ENCODE measurements around the gene CDS2.

Gene CDS2

DNA sequence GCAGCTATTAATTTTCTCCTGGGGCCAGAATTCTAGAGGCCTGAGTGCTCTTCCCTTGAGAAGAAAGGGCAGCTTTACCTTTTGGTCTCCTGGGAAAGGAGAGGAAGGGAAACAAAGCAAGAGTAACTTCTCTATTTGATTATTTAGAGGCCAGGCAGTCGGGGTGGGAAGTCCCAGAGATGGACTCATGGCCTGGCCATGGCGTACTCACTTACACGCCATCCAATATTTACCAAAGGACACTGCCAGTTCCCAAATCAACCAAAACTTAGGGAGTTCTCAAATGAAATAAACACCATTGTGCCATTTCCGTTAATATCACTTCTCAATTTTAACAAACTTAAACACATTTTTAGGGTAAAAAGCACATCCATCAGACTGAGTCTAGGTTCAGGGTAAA, 76.6 kb downstream of the CDS2 start:
- no peak overlapping the region for H3K4me3 Mint-ChIP-seq
- peaks cover 13% of the 10 kb centered on the region for H3K4me1 Mint-ChIP-seq (ENCODE audit: low read depth)
- H3K36me3 Mint-ChIP-seq (ENCODE audit: low read depth), result peaks cover 24% of the 10 kb centered on the region
- H3K27ac Mint-ChIP-seq, result no peak overlapping the region
- intact Hi-C loops (cut with micrococcal nuclease), result no loop called here
- no peaks in the 10 kb centered on the region for H3K27me3 Mint-ChIP-seq
- no peaks in the 10 kb centered on the region for H3K9me3 Mint-ChIP-seq

DNA sequence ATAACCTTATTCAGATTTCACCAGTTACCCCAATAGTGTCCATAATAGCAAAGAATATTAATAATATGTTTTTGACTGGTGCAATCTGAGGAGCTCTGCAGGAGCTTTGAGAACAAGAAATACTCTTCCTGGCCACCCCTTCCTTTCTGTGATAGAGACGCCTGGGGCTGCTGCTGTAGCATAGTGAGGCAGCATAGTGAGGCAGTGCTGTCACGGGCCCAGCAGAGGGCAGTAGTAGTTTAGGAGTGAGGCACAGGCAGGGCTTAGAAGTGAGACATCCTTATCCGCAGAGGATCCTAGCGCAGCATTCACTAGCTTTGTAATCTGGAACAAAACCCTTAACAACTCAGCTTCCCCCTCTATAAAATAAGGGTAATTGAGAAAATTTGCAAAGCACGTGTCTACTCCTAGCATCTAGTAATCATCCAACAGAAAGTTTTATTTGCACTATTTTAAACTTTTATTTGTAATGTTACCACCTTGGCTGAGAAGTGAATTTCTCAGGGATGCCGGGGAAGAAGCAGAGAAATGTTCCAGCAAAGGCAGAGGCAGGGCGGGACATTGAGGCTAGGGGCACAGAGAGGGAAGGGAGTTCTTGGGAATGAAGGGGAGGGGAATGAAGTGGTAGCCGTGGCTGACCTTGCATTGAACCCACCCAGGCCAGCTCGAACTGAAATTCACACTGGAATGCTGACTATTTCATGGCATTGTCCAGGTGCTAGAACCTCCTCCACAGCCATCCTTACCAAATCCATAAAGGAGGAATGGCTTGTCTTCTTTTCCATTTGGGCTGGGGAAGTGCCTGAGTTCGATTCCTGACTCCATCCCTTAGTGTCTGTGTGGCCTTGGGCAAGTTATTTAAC, 78.8 kb downstream of the CDS2 start:
- Mint-ChIP-seq H3K36me3 (ENCODE audit: low read depth) (peaks cover 27% of the 10 kb centered on the region), H3K4me1 (ENCODE audit: low read depth) (peaks cover 13% of the 10 kb centered on the region), H3K4me3 (no peak overlapping the region), H3K9me3 (no peaks in the 10 kb centered on the region), H3K27me3 (no peaks in the 10 kb centered on the region), H3K27ac (no peak overlapping the region)
- intact Hi-C loops (cut with micrococcal nuclease), result loop anchor here (1.0 to 2.0 kb wide), 2 partner anchors 18 to 243 kb away; no protein-coding TSS in a partner anchor

DNA sequence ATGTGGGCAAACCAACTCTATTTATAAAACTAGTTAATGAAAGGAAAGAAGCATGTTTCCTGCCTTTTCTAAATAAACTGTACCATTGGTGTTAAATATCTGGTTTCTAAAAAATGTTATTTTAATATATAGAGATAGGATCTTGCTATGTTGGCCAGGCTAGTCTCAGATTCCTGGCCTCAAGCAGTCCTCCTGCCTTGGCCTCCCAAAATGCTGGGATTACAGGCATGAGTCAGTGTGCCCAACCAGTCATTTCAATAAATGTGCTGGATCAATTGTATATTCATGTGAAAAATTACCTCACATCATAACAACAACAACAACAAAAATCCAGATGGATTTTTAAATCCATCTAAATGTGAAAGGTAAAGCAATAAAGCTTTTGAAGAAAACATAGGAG, 80.3 kb downstream of the CDS2 start:
- Mint-ChIP-seq H3K4me1 (ENCODE audit: low read depth) (peaks cover 10% of the 10 kb centered on the region), H3K36me3 (ENCODE audit: low read depth) (peaks cover 28% of the 10 kb centered on the region), H3K4me3 (no peak overlapping the region), H3K27me3 (no peaks in the 10 kb centered on the region), H3K27ac (no peak overlapping the region), H3K9me3 (no peaks in the 10 kb centered on the region)
- intact Hi-C loops (cut with micrococcal nuclease), result no loop called here

DNA sequence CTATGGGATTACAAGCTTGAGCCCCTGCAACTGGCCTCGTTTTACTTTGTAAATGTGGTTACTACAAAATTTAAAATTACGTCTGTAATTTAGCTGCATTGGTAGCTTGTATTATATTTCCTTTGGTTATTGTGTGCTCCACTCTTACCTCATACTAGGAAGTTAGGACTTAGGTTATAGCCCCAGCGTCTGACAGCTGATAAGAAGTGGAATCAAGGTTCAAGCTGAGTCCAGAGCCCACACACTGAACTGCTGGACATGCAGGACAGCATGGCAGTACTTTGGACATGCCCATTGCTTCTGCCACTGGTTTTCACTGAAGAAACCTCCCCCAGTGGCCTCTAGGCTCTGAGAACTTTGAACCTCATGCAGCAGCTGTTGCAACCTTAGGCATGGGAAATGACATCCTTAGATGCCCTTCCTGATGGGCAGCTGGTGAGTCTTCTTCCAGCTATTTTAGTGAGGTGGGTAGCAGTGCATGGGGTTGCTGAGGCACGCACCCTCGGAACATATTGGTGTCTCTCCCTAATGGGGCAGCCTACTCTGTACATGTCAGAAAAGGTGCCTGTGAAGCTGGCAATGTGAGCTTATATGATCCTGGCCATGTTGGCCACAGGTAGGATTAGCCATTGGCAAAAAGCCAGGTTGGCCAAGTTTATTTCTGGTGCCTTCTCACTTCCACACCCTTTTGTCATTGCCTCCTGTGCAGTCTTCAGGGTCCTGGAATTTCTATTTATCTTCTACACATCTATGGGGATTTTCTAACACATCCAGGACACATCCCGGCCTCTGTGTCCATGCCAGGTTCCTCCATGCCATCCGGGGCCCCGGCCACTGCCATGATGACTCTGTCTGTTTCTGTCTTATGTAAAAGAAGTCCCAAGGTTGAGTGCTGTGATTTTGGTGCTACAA, 85.3 kb downstream of the CDS2 start:
- Mint-ChIP-seq H3K36me3 (ENCODE audit: low read depth) (peaks cover 24% of the 10 kb centered on the region), H3K9me3 (no peaks in the 10 kb centered on the region), H3K27me3 (no peaks in the 10 kb centered on the region), H3K4me3 (no peak overlapping the region), H3K4me1 (ENCODE audit: low read depth) (peaks cover 22% of the 10 kb centered on the region), H3K27ac (no peak overlapping the region)
- intact Hi-C loops (cut with micrococcal nuclease), result no loop called here

DNA sequence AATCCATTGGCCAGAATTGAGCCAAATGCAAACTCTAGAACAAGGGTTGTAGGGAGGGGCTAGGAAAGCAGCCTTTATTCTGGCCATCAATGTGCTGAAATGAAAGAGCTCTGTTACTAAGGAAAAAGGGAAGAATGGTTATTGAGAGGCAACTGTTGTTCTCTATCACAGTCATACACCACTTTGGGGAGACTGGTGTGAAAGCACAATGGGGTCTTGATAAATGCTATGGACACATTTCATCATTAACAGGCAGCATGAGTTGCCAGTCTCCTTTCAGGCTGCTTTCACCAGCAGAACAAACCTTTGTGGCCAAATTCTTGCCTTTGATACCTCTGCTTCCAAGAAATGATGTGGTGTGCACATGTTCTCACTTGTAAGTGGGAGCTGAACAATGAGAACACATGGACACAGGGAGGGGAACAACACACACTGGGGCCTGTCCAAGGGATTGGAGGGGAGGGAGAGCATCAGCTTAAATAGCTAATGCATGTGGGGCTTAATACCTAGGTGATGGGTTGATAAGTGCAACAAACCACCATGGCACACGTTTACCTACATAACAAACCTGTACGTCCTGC, 86.2 kb downstream of the CDS2 start:
- no peaks in the 10 kb centered on the region for H3K9me3 Mint-ChIP-seq
- H3K36me3 Mint-ChIP-seq (ENCODE audit: low read depth), result peaks cover 24% of the 10 kb centered on the region
- no peaks in the 10 kb centered on the region for H3K27me3 Mint-ChIP-seq
- H3K4me1 Mint-ChIP-seq (ENCODE audit: low read depth), result peaks cover 22% of the 10 kb centered on the region
- H3K27ac Mint-ChIP-seq, result no peak overlapping the region
- intact Hi-C loops (cut with micrococcal nuclease), result no loop called here
- no peak overlapping the region for H3K4me3 Mint-ChIP-seq

DNA sequence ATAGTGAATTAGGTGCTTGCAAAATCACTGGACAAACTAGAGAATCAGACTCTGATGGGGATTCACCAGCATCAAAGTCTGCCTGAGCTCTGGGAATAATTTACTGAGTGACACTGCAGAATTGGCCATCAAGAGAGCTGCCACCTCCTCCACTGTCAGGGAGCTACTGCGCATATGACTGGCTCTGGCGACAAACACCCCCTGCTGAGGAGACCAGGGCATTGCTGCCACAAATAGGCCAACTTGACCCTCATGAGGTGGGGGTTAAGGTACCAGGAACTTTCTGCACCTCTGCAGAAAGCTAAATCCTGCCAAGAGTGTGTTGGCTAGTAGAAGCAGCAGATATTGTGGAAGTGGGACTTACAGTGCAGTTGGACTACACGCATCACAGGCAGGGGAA, 88.0 kb downstream of the CDS2 start:
- intact Hi-C loops (cut with micrococcal nuclease), result no loop called here
- peaks cover 32% of the 10 kb centered on the region for H3K4me1 Mint-ChIP-seq (ENCODE audit: low read depth)
- H3K27me3 Mint-ChIP-seq, result peaks cover 2% of the 10 kb centered on the region
- H3K36me3 Mint-ChIP-seq (ENCODE audit: low read depth), result peaks cover 14% of the 10 kb centered on the region
- peak overlapping the region; percentile 13 for H3K27ac Mint-ChIP-seq
- H3K9me3 Mint-ChIP-seq, result no peaks in the 10 kb centered on the region
- H3K4me3 Mint-ChIP-seq, result no peak overlapping the region

DNA sequence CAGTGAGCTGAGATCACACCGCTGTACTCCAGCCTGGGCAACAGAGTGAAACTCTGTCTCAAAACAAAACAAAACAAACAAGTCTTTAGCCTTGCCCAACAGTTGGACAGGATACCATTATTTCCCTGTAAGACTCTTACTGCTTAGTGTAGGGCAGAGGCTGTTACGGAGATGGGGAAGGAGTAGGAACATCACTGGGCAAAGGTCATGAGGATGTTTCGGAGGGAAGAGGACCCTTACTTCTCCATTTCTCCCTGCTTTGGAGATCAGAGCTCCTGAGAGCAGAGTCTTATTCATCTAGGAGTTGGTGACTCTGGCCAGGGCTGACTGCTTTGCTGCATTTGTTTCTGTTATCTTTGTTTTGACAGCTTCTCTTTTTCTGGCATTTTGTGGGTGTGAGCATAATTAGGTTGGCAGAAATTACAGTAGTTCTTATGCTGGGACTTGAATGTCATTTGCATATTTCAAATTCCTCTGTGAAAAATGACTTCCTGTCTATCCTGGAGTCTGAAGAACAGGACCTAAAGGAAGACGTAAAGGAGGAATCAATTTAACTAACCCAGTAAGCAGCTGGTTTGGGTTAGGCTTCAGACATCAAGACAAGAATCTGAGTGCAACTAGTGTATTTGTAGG, 89.0 kb downstream of the CDS2 start:
- intact Hi-C loops (cut with micrococcal nuclease), result no loop called here
- Mint-ChIP-seq H3K4me1 (ENCODE audit: low read depth) (peaks cover 41% of the 10 kb centered on the region), H3K4me3 (no peak overlapping the region), H3K27me3 (peaks cover 2% of the 10 kb centered on the region), H3K9me3 (no peaks in the 10 kb centered on the region), H3K36me3 (ENCODE audit: low read depth) (peaks cover 10% of the 10 kb centered on the region), H3K27ac (peak overlapping the region; percentile 22)

DNA sequence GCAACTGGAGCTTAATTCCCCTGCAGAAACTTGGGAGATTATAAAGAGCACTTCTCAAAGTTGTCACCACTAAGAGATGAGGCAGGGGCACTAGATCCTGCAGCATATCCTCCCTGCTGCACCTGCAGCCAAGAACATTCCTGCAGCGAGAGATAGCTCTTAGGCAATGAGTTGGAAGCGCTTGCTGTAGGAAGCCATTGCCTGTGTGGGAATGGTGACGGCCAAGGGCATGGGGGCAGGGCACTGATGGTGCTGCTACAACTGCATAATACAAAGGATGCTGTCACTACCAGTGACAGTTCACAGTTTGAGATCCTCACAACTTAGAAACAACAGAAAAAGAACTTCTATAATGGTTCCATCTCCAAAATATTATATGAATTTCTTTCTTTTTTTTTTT, 89.9 kb downstream of the CDS2 start:
- H3K9me3 Mint-ChIP-seq, result no peaks in the 10 kb centered on the region
- intact Hi-C loops (cut with micrococcal nuclease), result no loop called here

DNA sequence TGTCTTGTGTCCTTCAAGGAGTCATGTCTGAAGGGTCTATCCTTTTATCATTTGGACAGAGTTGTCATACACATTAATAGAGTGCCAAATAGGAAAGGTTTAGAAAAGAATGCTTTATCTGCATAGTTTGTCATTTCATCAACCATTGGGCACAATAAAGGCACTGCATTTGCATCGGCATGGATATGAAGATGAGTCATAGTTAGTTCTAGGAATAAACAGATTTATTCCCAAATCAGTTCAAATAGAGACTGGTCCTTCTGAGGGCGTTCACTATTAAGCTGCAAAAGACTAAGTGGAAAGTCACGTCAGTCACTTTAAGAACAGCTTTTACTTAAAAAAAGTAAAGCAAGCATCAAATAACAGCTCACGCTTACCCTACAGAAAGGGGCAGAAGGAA, 90.8 kb downstream of the CDS2 start:
- Mint-ChIP-seq H3K4me3 (no peak overlapping the region), H3K4me1 (ENCODE audit: low read depth) (peaks cover 38% of the 10 kb centered on the region), H3K27ac (no peak overlapping the region), H3K9me3 (no peaks in the 10 kb centered on the region), H3K27me3 (peaks cover 2% of the 10 kb centered on the region), H3K36me3 (ENCODE audit: low read depth) (peaks cover under 1% of the 10 kb centered on the region)
- intact Hi-C loops (cut with micrococcal nuclease), result no loop called here

More for the DNA sequence above, 89.9 kb downstream of the CDS2 start:
- no peak overlapping the region for H3K27ac Mint-ChIP-seq
- peaks cover 10% of the 10 kb centered on the region for H3K36me3 Mint-ChIP-seq (ENCODE audit: low read depth)
- no peak overlapping the region for H3K4me3 Mint-ChIP-seq
- H3K4me1 Mint-ChIP-seq (ENCODE audit: low read depth), result peaks cover 41% of the 10 kb centered on the region
- peaks cover 2% of the 10 kb centered on the region for H3K27me3 Mint-ChIP-seq

DNA sequence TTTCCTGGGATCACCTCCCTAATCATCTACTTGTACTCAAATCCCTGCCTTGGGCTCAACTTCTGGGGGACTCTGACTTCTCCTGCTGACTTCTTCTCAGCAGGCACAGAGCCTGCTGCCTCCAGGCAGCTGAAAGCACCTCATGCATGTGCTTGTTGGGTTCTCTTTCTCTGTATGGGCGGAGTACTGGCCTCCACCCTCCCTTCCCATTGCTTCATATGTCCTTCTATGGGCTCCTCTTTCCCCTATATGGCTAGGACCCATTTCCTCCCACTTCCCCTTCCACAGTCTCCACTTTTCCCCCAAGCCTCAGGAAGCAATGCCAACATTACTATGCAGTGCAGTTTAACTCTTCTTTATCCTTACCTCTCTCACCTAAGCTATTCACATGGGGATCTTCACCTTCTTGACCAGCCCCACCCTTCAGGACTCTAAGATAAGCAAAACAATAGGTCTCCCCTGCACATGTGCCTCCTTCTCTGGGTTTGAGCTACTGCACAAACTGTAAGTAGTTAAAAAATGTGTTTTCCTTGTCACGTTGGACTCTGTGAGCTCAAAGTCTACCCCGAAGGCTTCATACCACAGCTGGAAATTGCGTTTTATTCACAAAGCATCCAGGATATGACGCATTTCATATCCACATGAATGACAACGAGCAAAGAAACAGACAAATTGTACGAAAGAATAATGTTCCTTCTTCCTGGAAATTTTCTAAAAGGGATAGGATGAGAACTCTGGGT, 93.7 kb downstream of the CDS2 start:
- peaks cover 29% of the 10 kb centered on the region for H3K4me1 Mint-ChIP-seq (ENCODE audit: low read depth)
- no peak overlapping the region for H3K4me3 Mint-ChIP-seq
- H3K9me3 Mint-ChIP-seq, result no peaks in the 10 kb centered on the region
- intact Hi-C loops (cut with micrococcal nuclease), result no loop called here
- H3K27ac Mint-ChIP-seq, result no peak overlapping the region
- no peaks in the 10 kb centered on the region for H3K36me3 Mint-ChIP-seq (ENCODE audit: low read depth)
- H3K27me3 Mint-ChIP-seq, result peaks cover 13% of the 10 kb centered on the region

DNA sequence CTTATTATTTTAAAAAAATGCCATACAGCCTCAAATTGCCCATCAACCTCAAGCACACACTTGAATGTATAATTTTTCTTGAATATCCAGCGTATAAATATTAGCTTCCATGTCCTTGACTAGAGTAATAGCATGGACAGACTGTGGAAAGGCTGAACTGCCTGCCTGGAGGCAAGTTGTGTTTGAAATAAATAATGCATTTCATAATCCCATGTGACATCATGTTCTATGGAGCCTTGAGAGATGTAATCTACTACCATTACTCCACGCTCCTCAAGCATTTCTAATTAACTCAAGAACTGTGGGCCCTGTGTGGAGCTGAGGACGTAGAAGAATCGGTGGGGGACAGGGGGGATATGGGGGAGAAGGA, 94.2 kb downstream of the CDS2 start:
- Mint-ChIP-seq H3K27ac (no peak overlapping the region), H3K4me3 (no peak overlapping the region), H3K27me3 (peaks cover 13% of the 10 kb centered on the region), H3K4me1 (ENCODE audit: low read depth) (peaks cover 23% of the 10 kb centered on the region), H3K36me3 (ENCODE audit: low read depth) (no peaks in the 10 kb centered on the region), H3K9me3 (no peaks in the 10 kb centered on the region)
- intact Hi-C loops (cut with micrococcal nuclease), result no loop called here

DNA sequence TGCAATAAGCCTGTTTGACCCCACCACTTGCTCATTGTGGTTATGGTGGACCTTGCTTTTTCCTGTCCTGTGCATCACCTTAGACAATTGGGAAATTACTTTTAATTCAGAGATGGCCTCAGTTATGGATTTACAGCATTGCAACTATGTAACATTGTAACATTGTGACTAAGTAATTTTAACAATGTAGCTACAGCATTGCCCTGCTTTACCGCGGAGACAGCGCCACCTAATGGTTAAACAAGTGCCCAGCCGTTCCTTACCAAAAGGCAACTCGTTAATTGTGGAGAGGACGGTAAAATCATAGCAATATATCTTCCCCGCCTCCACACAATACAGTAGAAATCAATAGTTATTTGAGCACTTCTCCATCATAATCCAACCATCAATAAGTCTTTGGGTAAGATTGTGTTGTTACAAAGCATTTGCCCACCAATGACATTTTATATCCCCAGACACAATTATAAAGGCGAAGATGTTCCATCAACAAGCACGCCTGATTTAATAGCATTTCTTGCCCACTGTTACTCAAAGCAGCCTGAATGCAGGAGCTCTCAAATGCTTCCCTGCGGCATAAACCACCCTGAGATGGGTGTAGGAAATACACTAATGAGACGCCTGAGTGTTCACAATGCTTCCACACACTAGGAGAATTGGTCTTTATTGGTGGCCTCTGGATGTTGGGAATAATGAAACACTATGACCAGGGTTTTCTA, 96.3 kb downstream of the CDS2 start:
- no peak overlapping the region for H3K27ac Mint-ChIP-seq
- intact Hi-C loops (cut with micrococcal nuclease), result loop anchor here (1.0 kb wide), 1 partner anchor 18 kb away; no protein-coding TSS in a partner anchor
- peaks cover 15% of the 10 kb centered on the region for H3K27me3 Mint-ChIP-seq
- H3K4me3 Mint-ChIP-seq, result no peak overlapping the region
- no peaks in the 10 kb centered on the region for H3K9me3 Mint-ChIP-seq
- H3K4me1 Mint-ChIP-seq (ENCODE audit: low read depth), result peaks cover 25% of the 10 kb centered on the region
- no peaks in the 10 kb centered on the region for H3K36me3 Mint-ChIP-seq (ENCODE audit: low read depth)

DNA sequence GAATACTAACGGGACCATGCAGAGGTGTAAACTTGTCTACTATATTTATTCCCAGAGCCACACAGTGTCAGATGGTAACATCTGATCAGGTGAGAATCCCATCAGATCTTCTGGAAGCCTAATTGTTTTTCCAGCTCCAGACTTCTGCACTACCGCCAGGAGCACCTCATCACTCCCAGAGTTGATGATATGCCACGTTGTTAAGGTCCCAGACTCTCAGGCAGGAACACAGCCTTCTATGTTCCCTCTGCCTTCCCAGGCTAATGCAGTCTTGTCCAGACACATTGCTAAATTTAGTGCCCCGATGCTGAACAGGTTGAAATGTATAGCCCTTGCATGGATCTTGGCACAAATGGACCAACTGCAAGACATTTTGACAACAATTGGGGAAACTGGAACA, 103.7 kb downstream of the CDS2 start:
- H3K27me3 Mint-ChIP-seq, result peaks cover 29% of the 10 kb centered on the region
- H3K4me1 Mint-ChIP-seq (ENCODE audit: low read depth), result peaks cover 5% of the 10 kb centered on the region
- no peaks in the 10 kb centered on the region for H3K9me3 Mint-ChIP-seq
- intact Hi-C loops (cut with micrococcal nuclease), result no loop called here
- no peak overlapping the region for H3K4me3 Mint-ChIP-seq
- no peaks in the 10 kb centered on the region for H3K36me3 Mint-ChIP-seq (ENCODE audit: low read depth)
- H3K27ac Mint-ChIP-seq, result no peak overlapping the region
